Esophagus muscularis mucosa (tissue), 3 donors: ENCODE data around the gene SLC25A13.

Experiments
- CTCF ChIP-seq, 3 experiments: fragments of 200-600 bp in 2 of 3; fragments of 450-650 bp in 1 of 3; sonication (generic) in 2 of 3; IDR thresholded peaks; one replicate each; pipeline ENCODE4 v1.5.1; 2017 to 2019; ENCODE audit warnings: antibody characterized with exemption in 3 of 3, mild to moderate bottlenecking in 2 of 3, moderate library complexity in 1 of 3
- POLR2A ChIP-seq: fragments of 450-650 bp; IDR thresholded peaks from one replicate; pipeline ENCODE4 v1.6.1; 2017; ENCODE audit warnings: antibody characterized with exemption, moderate library complexity, mild to moderate bottlenecking, low read depth

- TF ChIP-seq CTCF (IDR thresholded peaks at IDR 0.05) (no peak), POLR2A (no peak)
Observed at GRCh38 chr7:96204601-96205000, 117.3 kb downstream of the SLC25A13 start.
